GM12878 (cell line): ENCODE measurements around the gene E2F2. TPM values are rescaled to one million over a fixed set of nuclear protein-coding genes. Genes with fewer than 3 reads are reported as not detected.

Source experiments
- ATAC-seq: fragments of 200-7000 bp; cut with Tn5 transposase; 3 replicates; pipeline ENCODE4 v1.9.1; 2020; ENCODE audit warnings: mild to moderate bottlenecking, moderate library complexity
- BruUV-seq: library from RNA; stranded (reverse); fragments of 400-500 nt; replicated peaks from 2 replicates; lab custom pipeline; 2021; lab: Mats Ljungman, UMichigan
- CTCF ChIA-PET: fragments of 300-600 bp; sonication (Branson Sonifier 250); formaldehyde crosslinking; extraction: SDS; loops from one replicate; lab custom pipeline; 2021; ENCODE audit warnings: inconsistent platforms; lab: Yijun Ruan, JAX
- POLR2A ChIA-PET: fragments of 350-600 bp; formaldehyde crosslinking; extraction: SDS; loops from one replicate; lab custom pipeline; 2021; ENCODE audit warnings: inconsistent platforms; lab: Charles Lee
- RAD21 ChIA-PET: fragments of 300-600 bp; sonication (Branson Sonifier 250); formaldehyde crosslinking; loops from one replicate; lab custom pipeline; 2023; ENCODE audit warnings: antibody characterized with exemption; ENCODE audit not compliant: unreplicated experiment; lab: Charles Lee
- SMC1A ChIA-PET: fragments of 300-600 bp; sonication (Branson Sonifier 250); formaldehyde crosslinking; loops from one replicate; lab custom pipeline; 2023; ENCODE audit not compliant: unreplicated experiment, uncharacterized antibody; lab: Charles Lee
- DNase-seq: peaks from one replicate; pipeline ENCODE4 v3.0.0-alpha.2; 2011; ENCODE audit warnings: low read depth, low spot score
- FAIRE-seq: peaks from 3 replicates; lab custom pipeline; 2011; peaks lifted over from hg19 to GRCh38; lab: Jason Lieb, UNC
- H2AFZ ChIP-seq: 2 replicates; pipeline ENCODE4 v1.6.0; 2011; ENCODE audit warnings: low read depth, low read length, control low read depth; ENCODE audit not compliant: control insufficient read depth
- H3K27ac ChIP-seq: 2 replicates; pipeline ENCODE4 v1.5.1; 2011; ENCODE audit warnings: control low read depth; ENCODE audit not compliant: control insufficient read depth, insufficient read depth
- H3K27me3 ChIP-seq, 2 experiments: replicated peaks in 1 of 2; 2 replicates each; pipeline versions ENCODE4 v1.6.0 to v1.6.1; 2011; ENCODE audit warnings: low read length in 1 of 2; ENCODE audit not compliant: control insufficient read depth in 2 of 2, insufficient read depth in 2 of 2
- H3K36me3 ChIP-seq, 2 experiments: 2 replicates each; pipeline ENCODE4 v1.5.1; 2011; ENCODE audit warnings: low read length in 1 of 2; ENCODE audit not compliant: control insufficient read depth in 2 of 2, insufficient read depth in 2 of 2
- H3K4me1 ChIP-seq: 2 replicates; pipeline ENCODE4 v1.6.1; 2011; ENCODE audit warnings: mild to moderate bottlenecking, low read length, moderate library complexity, mixed read lengths; ENCODE audit not compliant: control insufficient read depth, insufficient read depth
- H3K4me2 ChIP-seq: 2 replicates; pipeline ENCODE4 v1.6.0; 2011; ENCODE audit warnings: control low read depth; ENCODE audit not compliant: control insufficient read depth, insufficient read depth
- H3K4me3 ChIP-seq: fragments of 200-600 bp; sonication (generic); 2 replicates; pipeline ENCODE4 v1.5.1; 2016
- H3K79me2 ChIP-seq: 2 replicates; pipeline ENCODE4 v1.6.0; 2011; ENCODE audit warnings: low read length; ENCODE audit not compliant: control insufficient read depth, insufficient read depth
- H3K9ac ChIP-seq: 2 replicates; pipeline ENCODE4 v1.8.0; 2011; ENCODE audit warnings: low read length, control low read depth, mixed read lengths; ENCODE audit not compliant: control insufficient read depth, insufficient read depth
- H3K9me3 ChIP-seq: replicated peaks from 3 replicates; pipeline ENCODE4 v1.5.1; 2011; ENCODE audit warnings: mild to moderate bottlenecking, low read length; ENCODE audit not compliant: control insufficient read depth, insufficient read depth
- H4K20me1 ChIP-seq: 2 replicates; pipeline ENCODE4 v1.6.0; 2011; ENCODE audit not compliant: control insufficient read depth, insufficient read depth
- BCLAF1 ChIP-seq: fragments of 450-650 bp; IDR thresholded peaks from 2 replicates; pipeline ENCODE4 v1.6.1; 2017; ENCODE audit warnings: antibody characterized with exemption, mild to moderate bottlenecking, moderate library complexity
- CHD2 ChIP-seq: IDR thresholded peaks from 2 replicates; pipeline ENCODE4 v1.6.1; 2011; ENCODE audit warnings: low read depth, low read length, improper control_type of control experiment, borderline replicate concordance
- JUNB ChIP-seq: IDR thresholded peaks from 2 replicates; pipeline ENCODE4 v1.6.1; 2016; ENCODE audit warnings: antibody characterized with exemption, mild to moderate bottlenecking
- PBX3 ChIP-seq: IDR thresholded peaks from 2 replicates; pipeline ENCODE4 v1.6.1; 2011; ENCODE audit warnings: mild to moderate bottlenecking, low read depth, low read length, moderate library complexity; ENCODE audit not compliant: insufficient replicate concordance
- RUNX3 ChIP-seq: IDR thresholded peaks from 2 replicates; pipeline ENCODE4 v1.6.1; 2012; ENCODE audit warnings: low read length, inconsistent platforms
- SREBF2 ChIP-seq: IDR thresholded peaks from 2 replicates; pipeline ENCODE4 v1.6.1; 2012; ENCODE audit warnings: mild to moderate bottlenecking, low read length
- ZBTB11 ChIP-seq: fragments of 450-650 bp; formaldehyde crosslinking; IDR thresholded peaks from 2 replicates; pipeline ENCODE4 v1.5.0; 2022; ENCODE audit warnings: mild to moderate bottlenecking, missing genetic modification characterization
- WGBS: methylation state at CpG from one replicate; pipeline ENCODE4 v1.1.6; 2016; ENCODE audit warnings: low lambda C conversion rate; ENCODE audit not compliant: insufficient replicate concordance, insufficient coverage; ENCODE audit errors: missing lambda C conversion rate; 5-methylcytosine and 5-hydroxymethylcytosine counted together
- in situ Hi-C: fragments of 300-500 bp; cut with MboI; formaldehyde crosslinking; loops from 9 replicates; pipeline ENCODE4 v1.14.3; 2018; ENCODE audit warnings: mixed read lengths
- intact Hi-C: fragments of 100-400 bp; cut with micrococcal nuclease; formaldehyde crosslinking; loops from one replicate; pipeline ENCODE4 v1.14.2; 2022; ENCODE audit not compliant: unreplicated experiment
- polyA plus RNA-seq, 11 experiments: library from polyadenylated mRNA; depleted of rRNA in 4 of 11; unstranded in 6 of 11; stranded (reverse) in 5 of 11; fragments of >200 nt; fragmentation: Nextera tagmentation in 4 of 11; fragmentation: Illumina TruSeq in 1 of 11; extraction: Ambion mirVana in 4 of 11; extraction: Trizol in 1 of 11; gene quantifications; 1 replicate in 1 of 11; 2 replicates in 10 of 11; pipeline versions ENCODE4 v1.2.1 to v1.2.3, GENCODE V29; 2011 to 2016; ENCODE audit warnings: inconsistent platforms in 2 of 11, missing spikeins in 2 of 11, low read depth in 1 of 11
- total RNA-seq, 4 experiments: library from RNA; depleted of rRNA in 3 of 4; stranded (reverse); fragments of >200 nt in 3 of 4; fragmentation: Illumina TruSeq in 1 of 4; extraction: Trizol in 1 of 4; gene quantifications; 2 replicates each; pipeline versions ENCODE4 v1.2.1 to v1.2.3, GENCODE V29; 2013 to 2021

The E2F2 gene
- total and polyA plus RNA-seq, 10 of the 15 experiments (the other 5 are each of a cell fraction or from before 2014, with no cell fraction given) = 3.8 to 27.2 (median 14.6) TPM

GRCh38 chr1:23531562-23532094, 595 bp upstream of the E2F2 start:
- 29% methylated on average over 5 of the region's 5 CpGs for WGBS
- intact Hi-C loops (no loop called here), in situ Hi-C loops (loop anchor here (5.0 kb wide), 1 partner anchor 34 kb away; no protein-coding TSS in a partner anchor)
- Histone ChIP-seq H3K36me3 (no peaks in the 10 kb centered on the region), H3K27me3 (no peaks in the 10 kb centered on the region), H3K79me2 (peaks cover 39% of the 10 kb centered on the region), H3K4me3 (peak overlapping the region; percentile 43; the same call in 1 of the 2 replicates), H3K4me1 (peaks cover 57% of the 10 kb centered on the region), H3K9me3 (no peaks in the 10 kb centered on the region), H3K4me2 (peak overlapping the region; percentile 73), H2AFZ (peak overlapping the region; percentile 57), H4K20me1 (no peaks in the 10 kb centered on the region), H3K27ac (peak overlapping the region; percentile 14; the same call in 1 of the 2 replicates), H3K9ac (peak overlapping the region; percentile 21; the same call in 1 of the 2 replicates)
- ChIA-PET CTCF (interaction anchor here (0.6 to 28.3 kb wide), 7 partner anchors 9 to 158 kb away, joined by 3 to 784 read pairs (median 5); no protein-coding TSS in a partner anchor), SMC1A (interaction anchor here (1.1 to 14.8 kb wide), 8 partner anchors 8 to 106 kb away, joined by 3 to 201 read pairs (median 4); no protein-coding TSS in a partner anchor), RAD21 (interaction anchor here (0.6 to 11.3 kb wide), 8 partner anchors 8 to 369 kb away, joined by 3 to 153 read pairs (median 4); partner anchors contain the start of gene HNRNPR), POLR2A (interaction anchor here (0.9 to 1.9 kb wide), 11 partner anchors 8 to 187 kb away, joined by 3 to 8 read pairs (median 4); partner anchors contain the start of gene HNRNPR)
- TSS peak; percentile 93 for BruUV-seq
- FAIRE-seq (no peak), DNase-seq (no peak), ATAC-seq (no peak)
- no peak for TF ChIP-seq JUNB
- TF ChIP-seq PBX3 = no peak
- TF ChIP-seq BCLAF1 = no peak
- TF ChIP-seq CHD2 = no peak
- TF ChIP-seq ZBTB11 (CRISPR knock-in tag) = no peak
- TF ChIP-seq RUNX3 = no peak
- TF ChIP-seq SREBF2 = no peak
